Measurements from ENCODE around the gene USP12. TPM values are rescaled to one million over a fixed set of nuclear protein-coding genes. Genes with fewer than 3 reads are reported as not detected.
A peak's percentile ranks its signal among the peaks of the same experiment; 100 is the strongest.

The USP12 gene
- total RNA-seq, 1 donor from 2014 or later: 24.9 TPM

DNA sequence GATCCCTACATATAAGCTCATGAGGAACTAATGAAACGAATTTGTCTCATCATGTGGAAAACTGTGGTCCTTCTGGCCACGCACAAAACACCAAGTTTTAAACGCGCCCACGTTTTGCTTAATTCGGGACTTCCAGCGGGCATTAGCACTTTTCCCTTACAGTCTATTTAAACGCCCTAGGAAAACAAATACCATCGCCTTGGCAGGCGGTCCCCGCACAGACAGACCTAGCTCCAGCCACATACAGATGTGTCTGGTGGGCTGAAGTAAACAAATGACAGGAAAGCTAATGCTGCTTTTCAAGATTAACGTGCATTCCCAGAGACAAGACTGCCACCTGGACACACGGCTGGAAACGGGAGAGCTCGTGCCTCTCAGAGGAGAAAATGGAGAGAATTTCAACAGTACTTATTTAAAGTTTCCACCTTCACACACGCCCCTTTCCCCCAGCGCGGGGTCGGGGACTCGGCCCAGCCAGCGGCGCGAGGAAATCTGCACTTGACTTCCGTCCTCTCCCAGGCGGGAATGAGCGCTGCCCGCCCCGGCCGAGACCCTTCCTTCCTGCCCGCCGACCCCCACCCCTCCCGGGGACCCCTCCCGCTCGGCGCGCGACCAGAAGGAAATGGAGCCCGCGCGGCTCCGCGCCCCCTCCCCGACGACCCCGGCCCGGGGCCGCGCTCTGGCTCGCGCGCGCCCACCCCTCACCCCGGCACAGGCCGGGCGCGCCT is 931 bp downstream of the USP12 start:
- Mint-ChIP-seq H3K9me3 (ENCODE audit: unreplicated experiment) (peaks cover 4% of the 10 kb centered on the region), H3K4me1 (ENCODE audit: low read depth, unreplicated experiment) (peaks cover 15% of the 10 kb centered on the region), H3K4me3 (ENCODE audit: unreplicated experiment) (peak overlapping the region; percentile 94), H3K27ac (ENCODE audit: unreplicated experiment) (peak overlapping the region; percentile 76), H3K36me3 (ENCODE audit: unreplicated experiment) (no peaks in the 10 kb centered on the region), H3K27me3 (ENCODE audit: unreplicated experiment) (peaks cover 3% of the 10 kb centered on the region)
- DNase-seq: peak; percentile 65
- TF ChIP-seq, protein P1, sequence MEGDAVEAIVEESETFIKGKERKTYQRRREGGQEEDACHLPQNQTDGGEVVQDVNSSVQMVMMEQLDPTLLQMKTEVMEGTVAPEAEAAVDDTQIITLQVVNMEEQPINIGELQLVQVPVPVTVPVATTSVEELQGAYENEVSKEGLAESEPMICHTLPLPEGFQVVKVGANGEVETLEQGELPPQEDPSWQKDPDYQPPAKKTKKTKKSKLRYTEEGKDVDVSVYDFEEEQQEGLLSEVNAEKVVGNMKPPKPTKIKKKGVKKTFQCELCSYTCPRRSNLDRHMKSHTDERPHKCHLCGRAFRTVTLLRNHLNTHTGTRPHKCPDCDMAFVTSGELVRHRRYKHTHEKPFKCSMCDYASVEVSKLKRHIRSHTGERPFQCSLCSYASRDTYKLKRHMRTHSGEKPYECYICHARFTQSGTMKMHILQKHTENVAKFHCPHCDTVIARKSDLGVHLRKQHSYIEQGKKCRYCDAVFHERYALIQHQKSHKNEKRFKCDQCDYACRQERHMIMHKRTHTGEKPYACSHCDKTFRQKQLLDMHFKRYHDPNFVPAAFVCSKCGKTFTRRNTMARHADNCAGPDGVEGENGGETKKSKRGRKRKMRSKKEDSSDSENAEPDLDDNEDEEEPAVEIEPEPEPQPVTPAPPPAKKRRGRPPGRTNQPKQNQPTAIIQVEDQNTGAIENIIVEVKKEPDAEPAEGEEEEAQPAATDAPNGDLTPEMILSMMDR (IDR thresholded peaks at IDR 0.05; ENCODE audit: partially characterized antibody, unreplicated experiment): no peak

DNA sequence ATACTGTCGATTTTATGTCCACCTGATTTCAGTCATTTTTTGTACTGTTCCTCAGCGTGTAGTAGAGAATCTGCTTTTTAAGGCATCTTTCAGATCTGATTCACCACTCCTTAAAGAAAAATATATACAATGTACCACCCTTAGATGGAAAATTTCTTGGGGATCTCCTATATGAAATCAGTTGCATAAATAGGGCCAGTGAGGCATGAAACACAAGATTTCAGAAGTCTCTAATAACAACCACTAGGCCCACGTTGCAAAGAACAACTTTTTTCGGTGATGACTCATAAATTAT is 1.4 kb downstream of the USP12 start:
- peaks cover 15% of the 10 kb centered on the region for H3K4me1 Mint-ChIP-seq (ENCODE audit: low read depth, unreplicated experiment)
- no peak for DNase-seq

DNA sequence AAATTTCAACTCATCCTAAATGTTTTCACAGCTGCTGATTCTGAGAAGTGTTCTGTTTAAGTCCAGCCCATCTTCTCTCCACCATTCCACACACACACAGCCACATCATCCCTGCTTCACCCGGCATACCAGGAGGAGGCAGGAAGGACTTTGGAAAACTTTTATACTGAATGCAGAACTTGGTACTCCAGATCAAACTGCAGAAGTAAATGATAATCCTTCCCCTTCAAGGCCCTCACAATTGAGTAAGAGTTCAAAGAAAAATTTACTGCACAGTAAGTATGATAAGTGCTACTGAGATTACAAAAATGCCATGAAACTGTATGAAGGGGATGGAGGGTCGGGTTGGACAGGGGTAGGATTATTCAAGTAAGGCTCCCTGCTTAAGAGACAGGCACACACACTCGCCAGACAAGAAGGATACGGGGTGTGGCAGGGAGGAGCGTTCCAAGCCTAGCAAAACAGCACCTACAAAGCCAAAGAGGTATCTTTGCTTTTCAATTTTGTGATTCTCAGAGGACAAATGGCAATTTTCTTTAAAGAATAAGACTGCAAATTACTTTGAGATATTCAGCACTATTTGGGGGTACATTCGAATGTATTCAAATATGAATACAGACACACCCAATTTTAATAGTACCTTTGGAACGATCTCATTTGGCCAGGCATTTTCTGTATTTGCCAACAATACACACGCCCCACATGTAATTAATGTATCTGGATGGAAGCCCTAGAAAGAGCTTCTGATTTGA is 2.5 kb downstream of the USP12 start:
- H3K9me3 Mint-ChIP-seq (ENCODE audit: unreplicated experiment): peaks cover 4% of the 10 kb centered on the region
- peaks cover 3% of the 10 kb centered on the region for H3K27me3 Mint-ChIP-seq (ENCODE audit: unreplicated experiment)
- H3K27ac Mint-ChIP-seq (ENCODE audit: unreplicated experiment): no peak overlapping the region
- H3K36me3 Mint-ChIP-seq (ENCODE audit: unreplicated experiment): no peaks in the 10 kb centered on the region
- H3K4me1 Mint-ChIP-seq (ENCODE audit: low read depth, unreplicated experiment): peaks cover 15% of the 10 kb centered on the region
- TF ChIP-seq, protein P1 (IDR thresholded peaks at IDR 0.05; ENCODE audit: partially characterized antibody, unreplicated experiment): no peak
- H3K4me3 Mint-ChIP-seq (ENCODE audit: unreplicated experiment): no peak overlapping the region
- DNase-seq: no peak

More for the DNA sequence above, 1.4 kb downstream of the USP12 start:
- peak overlapping the region; percentile 76 for H3K27ac Mint-ChIP-seq (ENCODE audit: unreplicated experiment)
- no peaks in the 10 kb centered on the region for H3K36me3 Mint-ChIP-seq (ENCODE audit: unreplicated experiment)
- peak overlapping the region; percentile 94 for H3K4me3 Mint-ChIP-seq (ENCODE audit: unreplicated experiment)
- H3K9me3 Mint-ChIP-seq (ENCODE audit: unreplicated experiment): peaks cover 4% of the 10 kb centered on the region
- H3K27me3 Mint-ChIP-seq (ENCODE audit: unreplicated experiment): peaks cover 3% of the 10 kb centered on the region
- TF ChIP-seq, protein P1 (IDR thresholded peaks at IDR 0.05; ENCODE audit: partially characterized antibody, unreplicated experiment): no peak

DNA sequence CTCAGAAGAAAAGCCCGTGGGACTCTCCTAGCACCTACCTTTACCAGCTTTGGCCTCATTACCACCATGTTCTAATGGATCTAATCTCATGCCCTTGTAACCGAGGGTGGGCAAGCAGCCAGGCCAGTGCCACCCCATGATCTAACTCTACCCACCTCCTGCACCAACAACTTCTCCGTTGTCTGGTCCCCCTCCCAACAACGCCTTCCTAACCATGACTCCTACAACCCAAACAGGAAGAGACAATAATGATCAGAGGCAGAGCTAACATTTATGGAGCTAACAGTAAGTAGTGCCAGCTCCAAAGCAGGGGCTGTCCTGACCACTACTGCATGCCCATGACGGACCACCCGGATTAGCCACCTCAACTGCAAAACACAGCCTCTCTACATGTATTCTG is 3.5 kb downstream of the USP12 start:
- TF ChIP-seq, protein P1 (IDR thresholded peaks at IDR 0.05; ENCODE audit: partially characterized antibody, unreplicated experiment): no peak
- H3K27ac Mint-ChIP-seq (ENCODE audit: unreplicated experiment): no peak overlapping the region
- H3K36me3 Mint-ChIP-seq (ENCODE audit: unreplicated experiment): no peaks in the 10 kb centered on the region
- no peak for DNase-seq
- H3K9me3 Mint-ChIP-seq (ENCODE audit: unreplicated experiment): peaks cover 4% of the 10 kb centered on the region
- peaks cover 18% of the 10 kb centered on the region for H3K4me1 Mint-ChIP-seq (ENCODE audit: low read depth, unreplicated experiment)
- peaks cover 3% of the 10 kb centered on the region for H3K27me3 Mint-ChIP-seq (ENCODE audit: unreplicated experiment)
- H3K4me3 Mint-ChIP-seq (ENCODE audit: unreplicated experiment): no peak overlapping the region

DNA sequence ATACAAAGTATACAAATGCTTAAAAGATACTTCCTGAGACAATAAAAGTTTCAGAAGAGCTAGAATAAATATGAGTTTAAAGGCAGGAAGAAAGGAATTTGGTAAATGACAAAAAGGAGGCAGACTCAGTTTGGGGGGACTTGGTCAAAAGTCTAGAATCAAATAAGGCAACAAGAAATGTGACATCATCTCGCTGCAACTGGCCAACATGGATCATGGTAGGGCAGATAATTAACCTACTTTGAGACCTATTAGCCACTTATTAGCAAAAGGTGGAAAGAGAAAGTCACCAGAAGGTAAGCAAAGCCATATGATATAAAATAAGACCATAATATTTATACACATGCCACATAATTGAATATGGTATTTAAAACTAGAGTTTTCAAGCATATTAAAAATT is 5.3 kb downstream of the USP12 start:
- H3K27ac Mint-ChIP-seq (ENCODE audit: unreplicated experiment): no peak overlapping the region
- no peak overlapping the region for H3K4me3 Mint-ChIP-seq (ENCODE audit: unreplicated experiment)
- no peaks in the 10 kb centered on the region for H3K36me3 Mint-ChIP-seq (ENCODE audit: unreplicated experiment)
- H3K9me3 Mint-ChIP-seq (ENCODE audit: unreplicated experiment): peaks cover 4% of the 10 kb centered on the region
- TF ChIP-seq, protein P1 (IDR thresholded peaks at IDR 0.05; ENCODE audit: partially characterized antibody, unreplicated experiment): no peak
- H3K4me1 Mint-ChIP-seq (ENCODE audit: low read depth, unreplicated experiment): peaks cover 20% of the 10 kb centered on the region
- no peaks in the 10 kb centered on the region for H3K27me3 Mint-ChIP-seq (ENCODE audit: unreplicated experiment)
- no peak for DNase-seq

Measured in glutamatergic neuron (in vitro differentiated cells).